Right atrium auricular region (tissue), 2 donors: ENCODE measurements around the gene EDAR. TPM values are rescaled to one million over a fixed set of nuclear protein-coding genes. Genes with fewer than 3 reads are reported as not detected.

ENCODE experiments used
- DNase-seq: peaks from one replicate; pipeline ENCODE4 v3.0.0-alpha.2; 2019; ENCODE audit warnings: low spot score
- H3K27ac ChIP-seq, 2 donors: fragments of 200-600 bp; sonication (generic); 1 replicate in 1 of 2; 2 replicates in 1 of 2; pipeline ENCODE4 v1.5.1; 2016 to 2019
- H3K27me3 ChIP-seq, 2 donors: fragments of 200-600 bp; sonication (generic); one replicate each; pipeline versions ENCODE4 v1.5.1 to v1.6.0; 2017 to 2019
- H3K36me3 ChIP-seq: fragments of 200-600 bp; sonication (generic); one replicate; pipeline ENCODE4 v1.5.1; 2016
- H3K4me1 ChIP-seq, 2 donors: fragments of 200-600 bp; sonication (generic); one replicate each; pipeline versions ENCODE4 v1.5.1 to v1.6.0; 2017 to 2019
- H3K4me3 ChIP-seq, 2 donors: fragments of 200-600 bp; sonication (generic); 1 replicate in 1 of 2; 2 replicates in 1 of 2; pipeline ENCODE4 v1.5.1; 2017 to 2019; ENCODE audit warnings: mild to moderate bottlenecking in 1 of 2, moderate library complexity in 1 of 2
- H3K9me3 ChIP-seq, 2 donors: fragments of 200-600 bp; sonication (generic); one replicate each; pipeline ENCODE4 v1.5.1; 2019
- CTCF ChIP-seq, 2 donors: fragments of 200-600 bp; sonication (generic); IDR thresholded peaks; one replicate each; pipeline ENCODE4 v1.5.1; 2019; ENCODE audit warnings: antibody characterized with exemption in 2 of 2
- total RNA-seq, 2 donors: library from RNA; depleted of rRNA; stranded (reverse); fragments of >200 nt; gene quantifications; one replicate each; pipeline ENCODE4 v1.1.0, GENCODE V29; 2016

The EDAR gene
- total RNA-seq, 2 donors from 2014 or later, result not detected

GRCh38 chr2:109021895-109022300, 32.9 kb upstream of the EDAR start:
- Histone ChIP-seq H3K27ac (no peak overlapping the region), H3K4me3 (no peak overlapping the region), H3K4me1 (no peaks in the 10 kb centered on the region), H3K36me3 (no peaks in the 10 kb centered on the region), H3K9me3 (no peaks in the 10 kb centered on the region), H3K27me3 (no peaks in the 10 kb centered on the region)
- no peak for TF ChIP-seq CTCF (IDR thresholded peaks at IDR 0.05)
- DNase-seq, result no peak

GRCh38 chr2:109020217-109020637, 31.2 kb upstream of the EDAR start:
- no peak for DNase-seq
- no peaks in the 10 kb centered on the region for H3K4me1 ChIP-seq
- no peak for TF ChIP-seq CTCF (IDR thresholded peaks at IDR 0.05)
- H3K9me3 ChIP-seq, result no peaks in the 10 kb centered on the region
- no peak overlapping the region for H3K4me3 ChIP-seq
- no peak overlapping the region for H3K27ac ChIP-seq
- no peaks in the 10 kb centered on the region for H3K27me3 ChIP-seq
- H3K36me3 ChIP-seq, result no peaks in the 10 kb centered on the region

- no peaks in the 10 kb centered on the region for H3K27me3 ChIP-seq
- H3K27ac ChIP-seq, result no peak overlapping the region
- no peak for DNase-seq
- H3K36me3 ChIP-seq, result no peaks in the 10 kb centered on the region
- H3K4me3 ChIP-seq, result no peak overlapping the region
- H3K4me1 ChIP-seq, result no peaks in the 10 kb centered on the region
- TF ChIP-seq CTCF (IDR thresholded peaks at IDR 0.05), result no peak
- no peaks in the 10 kb centered on the region for H3K9me3 ChIP-seq
Observed at GRCh38 chr2:109018452-109018851, 29.4 kb upstream of the EDAR start.

GRCh38 chr2:109017017-109017416, 28.0 kb upstream of the EDAR start:
- no peak overlapping the region for H3K4me3 ChIP-seq
- no peaks in the 10 kb centered on the region for H3K27me3 ChIP-seq
- H3K9me3 ChIP-seq, result no peaks in the 10 kb centered on the region
- no peaks in the 10 kb centered on the region for H3K36me3 ChIP-seq
- H3K4me1 ChIP-seq, result no peaks in the 10 kb centered on the region
- TF ChIP-seq CTCF (IDR thresholded peaks at IDR 0.05), result no peak
- no peak overlapping the region for H3K27ac ChIP-seq
- no peak for DNase-seq

GRCh38 chr2:109016376-109016775, 27.4 kb upstream of the EDAR start:
- Histone ChIP-seq H3K36me3 (no peaks in the 10 kb centered on the region), H3K9me3 (no peaks in the 10 kb centered on the region), H3K27ac (no peak overlapping the region), H3K4me1 (no peaks in the 10 kb centered on the region), H3K27me3 (no peaks in the 10 kb centered on the region), H3K4me3 (no peak overlapping the region)
- no peak for TF ChIP-seq CTCF (IDR thresholded peaks at IDR 0.05)
- no peak for DNase-seq

- H3K4me3 ChIP-seq, result no peak overlapping the region
- H3K27me3 ChIP-seq, result no peaks in the 10 kb centered on the region
- no peaks in the 10 kb centered on the region for H3K9me3 ChIP-seq
- no peak for DNase-seq
- no peaks in the 10 kb centered on the region for H3K4me1 ChIP-seq
- H3K36me3 ChIP-seq, result no peaks in the 10 kb centered on the region
- no peak for TF ChIP-seq CTCF (IDR thresholded peaks at IDR 0.05)
- no peak overlapping the region for H3K27ac ChIP-seq
Observed at GRCh38 chr2:109014476-109014875, 25.5 kb upstream of the EDAR start.
